ENCODE results near the gene DUSP6. TPM values are rescaled to one million over a fixed set of nuclear protein-coding genes. Genes with fewer than 3 reads are reported as not detected.

Gene DUSP6
- total RNA-seq, 3 donors from 2014 or later (not counting 1 experiment from before 2014, with no cell fraction given): 52.2 to 222 (median 141) TPM

DNA sequence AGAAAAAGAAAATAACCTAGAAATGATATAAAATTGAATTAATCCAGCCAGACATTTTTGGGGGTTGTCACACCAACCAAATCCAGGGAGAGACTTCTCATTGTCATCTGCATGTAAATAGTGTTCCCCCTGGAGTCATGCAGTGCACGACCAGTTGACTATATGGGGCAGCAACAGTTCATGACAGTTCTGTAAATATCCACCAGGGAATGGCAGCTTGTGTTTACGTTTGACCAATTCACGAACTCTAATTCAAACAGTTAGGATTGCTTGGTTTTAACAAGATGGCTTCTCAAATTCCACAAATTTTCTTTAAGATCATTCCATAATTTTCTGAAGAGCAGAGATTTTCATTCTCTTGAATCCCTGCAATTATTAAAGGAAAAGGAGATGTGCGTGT, 43.4 kb upstream of the DUSP6 start:
- H3K36me3 Mint-ChIP-seq: no peaks in the 10 kb centered on the region
- no peaks in the 10 kb centered on the region for H3K9me3 Mint-ChIP-seq
- no peak overlapping the region for H3K27ac ChIP-seq (ENCODE audit: low read length)
- H3K9me3 ChIP-seq (ENCODE audit: control insufficient read depth, insufficient read depth, low read length): no peaks in the 10 kb centered on the region
- no peak overlapping the region for H3K4me3 ChIP-seq (ENCODE audit: low read length)
- intact Hi-C loops (cut with micrococcal nuclease): no loop called here
- WGBS (ENCODE audit: insufficient coverage): 97% methylated on average over 4 of the region's 4 CpGs
- H3K4me3 Mint-ChIP-seq: no peak overlapping the region
- peaks cover 18 to 26% of the 10 kb centered on the region in 2 donors for H3K4me1 Mint-ChIP-seq
- ATAC-seq: no peak
- H3K4me1 ChIP-seq (ENCODE audit: control insufficient read depth, insufficient read depth, low read length): peaks cover 11% of the 10 kb centered on the region
- no peak for DNase-seq
- no peaks in the 10 kb centered on the region for H3K27me3 Mint-ChIP-seq (ENCODE audit: low read depth in 2 of 2)
- H3K27ac Mint-ChIP-seq: peak overlapping the region; percentile 69 to 86
- TF ChIP-seq CTCF (IDR thresholded peaks at IDR 0.05): no peak
- H3K27me3 ChIP-seq (ENCODE audit: control insufficient read depth, insufficient read depth, low read length): no peaks in the 10 kb centered on the region
- no peaks in the 10 kb centered on the region for H3K36me3 ChIP-seq (ENCODE audit: control insufficient read depth, insufficient read depth, low read length)

GRCh38 chr12:89393551-89394121, 41.3 kb upstream of the DUSP6 start:
- H3K9me3 Mint-ChIP-seq: no peaks in the 10 kb centered on the region
- H3K36me3 Mint-ChIP-seq: no peaks in the 10 kb centered on the region
- Histone ChIP-seq H3K36me3 (ENCODE audit: control insufficient read depth, insufficient read depth, low read length) (no peaks in the 10 kb centered on the region), H3K4me1 (ENCODE audit: control insufficient read depth, insufficient read depth, low read length) (peaks cover 11% of the 10 kb centered on the region), H3K27me3 (ENCODE audit: control insufficient read depth, insufficient read depth, low read length) (no peaks in the 10 kb centered on the region), H3K4me3 (ENCODE audit: low read length) (no peak overlapping the region), H3K9me3 (ENCODE audit: control insufficient read depth, insufficient read depth, low read length) (no peaks in the 10 kb centered on the region), H3K27ac (ENCODE audit: low read length) (no peak overlapping the region)
- intact Hi-C loops (cut with micrococcal nuclease): no loop called here
- H3K27ac Mint-ChIP-seq: no peak overlapping the region
- DNase-seq (no peak), ATAC-seq (peak in 1 of 3 donors; percentile 52)
- no peak for TF ChIP-seq CTCF (IDR thresholded peaks at IDR 0.05)
- no peaks in the 10 kb centered on the region for H3K27me3 Mint-ChIP-seq (ENCODE audit: low read depth in 2 of 2)
- peaks cover 31 to 37% of the 10 kb centered on the region in 2 donors for H3K4me1 Mint-ChIP-seq
- 82% methylated on average over 3 of the region's 3 CpGs for WGBS (ENCODE audit: insufficient coverage)
- no peak overlapping the region for H3K4me3 Mint-ChIP-seq

- H3K27ac ChIP-seq (ENCODE audit: low read length): no peak overlapping the region
- H3K27ac Mint-ChIP-seq: no peak overlapping the region
- intact Hi-C loops (cut with micrococcal nuclease): no loop called here
- no peaks in the 10 kb centered on the region for H3K9me3 Mint-ChIP-seq
- no peaks in the 10 kb centered on the region for H3K27me3 Mint-ChIP-seq (ENCODE audit: low read depth in 2 of 2)
- peaks cover 24% of the 10 kb centered on the region in 2 donors for H3K4me1 Mint-ChIP-seq
- ATAC-seq (no peak), DNase-seq (no peak)
- no peaks in the 10 kb centered on the region for H3K36me3 ChIP-seq (ENCODE audit: control insufficient read depth, insufficient read depth, low read length)
- no peaks in the 10 kb centered on the region for H3K27me3 ChIP-seq (ENCODE audit: control insufficient read depth, insufficient read depth, low read length)
- WGBS (ENCODE audit: insufficient coverage): 100% methylated on average over 2 of the region's 3 CpGs
- H3K9me3 ChIP-seq (ENCODE audit: control insufficient read depth, insufficient read depth, low read length): no peaks in the 10 kb centered on the region
- H3K4me1 ChIP-seq (ENCODE audit: control insufficient read depth, insufficient read depth, low read length): peaks cover 4% of the 10 kb centered on the region
- TF ChIP-seq CTCF (IDR thresholded peaks at IDR 0.05): no peak
- H3K36me3 Mint-ChIP-seq: no peaks in the 10 kb centered on the region
- no peak overlapping the region for H3K4me3 Mint-ChIP-seq
- H3K4me3 ChIP-seq (ENCODE audit: low read length): no peak overlapping the region
Observed at GRCh38 chr12:89392391-89392790, 40.1 kb upstream of the DUSP6 start.

- intact Hi-C loops (cut with micrococcal nuclease): no loop called here
- H3K27ac ChIP-seq (ENCODE audit: low read length): no peak overlapping the region
- no peak for ATAC-seq
- no peaks in the 10 kb centered on the region for H3K27me3 ChIP-seq (ENCODE audit: control insufficient read depth, insufficient read depth, low read length)
- no peaks in the 10 kb centered on the region for H3K4me1 ChIP-seq (ENCODE audit: control insufficient read depth, insufficient read depth, low read length)
- Mint-ChIP-seq H3K27ac (no peak overlapping the region), H3K9me3 (no peaks in the 10 kb centered on the region), H3K27me3 (ENCODE audit: low read depth in 2 of 2) (no peaks in the 10 kb centered on the region), H3K4me1 (peaks cover 23 to 24% of the 10 kb centered on the region in 2 donors), H3K4me3 (no peak overlapping the region), H3K36me3 (no peaks in the 10 kb centered on the region)
- 98% methylated on average over 6 of the region's 6 CpGs for WGBS (ENCODE audit: insufficient coverage)
- DNase-seq: no peak
- no peaks in the 10 kb centered on the region for H3K36me3 ChIP-seq (ENCODE audit: control insufficient read depth, insufficient read depth, low read length)
- H3K9me3 ChIP-seq (ENCODE audit: control insufficient read depth, insufficient read depth, low read length): no peaks in the 10 kb centered on the region
- no peak overlapping the region for H3K4me3 ChIP-seq (ENCODE audit: low read length)
- no peak for TF ChIP-seq CTCF (IDR thresholded peaks at IDR 0.05)
Observed at GRCh38 chr12:89391726-89392336, 39.5 kb upstream of the DUSP6 start.

Data from natural killer cell (primary cell).